Measurements from ENCODE around the gene METTL13.

Gene METTL13

GRCh38 chr1:171744986-171745385 is 36.5 kb upstream of the METTL13 start:
- H3K36me3 ChIP-seq (ENCODE audit: control insufficient read depth, insufficient read depth, low read length, severe bottlenecking), result no peaks in the 10 kb centered on the region
- DNase-seq (ENCODE audit: low read depth), result no peak
- H3K4me1 ChIP-seq (ENCODE audit: control insufficient read depth, insufficient read depth, low read length), result peaks cover 19% of the 10 kb centered on the region
- H3K9ac ChIP-seq (ENCODE audit: low read length), result no peak overlapping the region
- no peaks in the 10 kb centered on the region for H3K27me3 ChIP-seq (replicated peaks; ENCODE audit: control insufficient read depth, insufficient read depth, low read length)
- no peak overlapping the region for H3K4me3 ChIP-seq (ENCODE audit: low read length)
- no peaks in the 10 kb centered on the region for H3K9me3 ChIP-seq (ENCODE audit: control insufficient read depth, low read length)

GRCh38 chr1:171748651-171749050 is 32.8 kb upstream of the METTL13 start:
- no peak for DNase-seq (ENCODE audit: low read depth)
- Histone ChIP-seq H3K36me3 (ENCODE audit: control insufficient read depth, insufficient read depth, low read length, severe bottlenecking) (no peaks in the 10 kb centered on the region), H3K4me1 (ENCODE audit: control insufficient read depth, insufficient read depth, low read length) (peaks cover 3% of the 10 kb centered on the region), H3K9ac (ENCODE audit: low read length) (no peak overlapping the region), H3K9me3 (ENCODE audit: control insufficient read depth, low read length) (no peaks in the 10 kb centered on the region), H3K27me3 (replicated peaks; ENCODE audit: control insufficient read depth, insufficient read depth, low read length) (no peaks in the 10 kb centered on the region), H3K4me3 (ENCODE audit: low read length) (no peak overlapping the region)

- Histone ChIP-seq H3K27me3 (replicated peaks; ENCODE audit: control insufficient read depth, insufficient read depth, low read length) (no peaks in the 10 kb centered on the region), H3K4me1 (ENCODE audit: control insufficient read depth, insufficient read depth, low read length) (peaks cover 14% of the 10 kb centered on the region), H3K9ac (ENCODE audit: low read length) (no peak overlapping the region), H3K9me3 (ENCODE audit: control insufficient read depth, low read length) (no peaks in the 10 kb centered on the region), H3K4me3 (ENCODE audit: low read length) (no peak overlapping the region), H3K36me3 (ENCODE audit: control insufficient read depth, insufficient read depth, low read length, severe bottlenecking) (no peaks in the 10 kb centered on the region)
- DNase-seq (ENCODE audit: low read depth), result no peak
Observed at GRCh38 chr1:171751221-171751620, 30.2 kb upstream of the METTL13 start.

- H3K9me3 ChIP-seq (ENCODE audit: control insufficient read depth, low read length), result no peaks in the 10 kb centered on the region
Observed at GRCh38 chr1:171753182-171753581, 28.3 kb upstream of the METTL13 start.

GRCh38 chr1:171753685-171754352 is 27.6 kb upstream of the METTL13 start:
- Histone ChIP-seq H3K36me3 (ENCODE audit: control insufficient read depth, insufficient read depth, low read length, severe bottlenecking) (no peaks in the 10 kb centered on the region), H3K9ac (ENCODE audit: low read length) (no peak overlapping the region), H3K4me1 (ENCODE audit: control insufficient read depth, insufficient read depth, low read length) (peaks cover 14% of the 10 kb centered on the region), H3K27me3 (replicated peaks; ENCODE audit: control insufficient read depth, insufficient read depth, low read length) (no peaks in the 10 kb centered on the region), H3K4me3 (ENCODE audit: low read length) (peak overlapping the region; percentile 25), H3K9me3 (ENCODE audit: control insufficient read depth, low read length) (no peaks in the 10 kb centered on the region)
- no peak for DNase-seq (ENCODE audit: low read depth)

More at GRCh38 chr1:171753182-171753581, 28.3 kb upstream of the METTL13 start:
- H3K27me3 ChIP-seq (replicated peaks; ENCODE audit: control insufficient read depth, insufficient read depth, low read length), result no peaks in the 10 kb centered on the region
- no peak overlapping the region for H3K9ac ChIP-seq (ENCODE audit: low read length)
- DNase-seq (ENCODE audit: low read depth), result no peak
- H3K4me3 ChIP-seq (ENCODE audit: low read length), result no peak overlapping the region
- H3K4me1 ChIP-seq (ENCODE audit: control insufficient read depth, insufficient read depth, low read length), result peaks cover 14% of the 10 kb centered on the region
- no peaks in the 10 kb centered on the region for H3K36me3 ChIP-seq (ENCODE audit: control insufficient read depth, insufficient read depth, low read length, severe bottlenecking)

- Histone ChIP-seq H3K36me3 (ENCODE audit: control insufficient read depth, insufficient read depth, low read length, severe bottlenecking) (no peaks in the 10 kb centered on the region), H3K9me3 (ENCODE audit: control insufficient read depth, low read length) (no peaks in the 10 kb centered on the region), H3K4me3 (ENCODE audit: low read length) (peak overlapping the region; percentile 12), H3K9ac (ENCODE audit: low read length) (peak overlapping the region; percentile 16), H3K27me3 (replicated peaks; ENCODE audit: control insufficient read depth, insufficient read depth, low read length) (no peaks in the 10 kb centered on the region), H3K4me1 (ENCODE audit: control insufficient read depth, insufficient read depth, low read length) (peaks cover 14% of the 10 kb centered on the region)
- peak; percentile 43 for DNase-seq (ENCODE audit: low read depth)
Observed at GRCh38 chr1:171754353-171754705, 27.1 kb upstream of the METTL13 start.

GRCh38 chr1:171754971-171755370 is 26.5 kb upstream of the METTL13 start:
- DNase-seq (ENCODE audit: low read depth), result no peak
- peak overlapping the region; percentile 16 for H3K9ac ChIP-seq (ENCODE audit: low read length)
- H3K9me3 ChIP-seq (ENCODE audit: control insufficient read depth, low read length), result no peaks in the 10 kb centered on the region
- peaks cover 14% of the 10 kb centered on the region for H3K4me1 ChIP-seq (ENCODE audit: control insufficient read depth, insufficient read depth, low read length)
- H3K27me3 ChIP-seq (replicated peaks; ENCODE audit: control insufficient read depth, insufficient read depth, low read length), result no peaks in the 10 kb centered on the region
- H3K4me3 ChIP-seq (ENCODE audit: low read length), result peak overlapping the region; percentile 12
- H3K36me3 ChIP-seq (ENCODE audit: control insufficient read depth, insufficient read depth, low read length, severe bottlenecking), result no peaks in the 10 kb centered on the region

- Histone ChIP-seq H3K4me3 (ENCODE audit: low read length) (no peak overlapping the region), H3K4me1 (ENCODE audit: control insufficient read depth, insufficient read depth, low read length) (peaks cover 14% of the 10 kb centered on the region), H3K36me3 (ENCODE audit: control insufficient read depth, insufficient read depth, low read length, severe bottlenecking) (no peaks in the 10 kb centered on the region), H3K9ac (ENCODE audit: low read length) (no peak overlapping the region), H3K9me3 (ENCODE audit: control insufficient read depth, low read length) (no peaks in the 10 kb centered on the region), H3K27me3 (replicated peaks; ENCODE audit: control insufficient read depth, insufficient read depth, low read length) (no peaks in the 10 kb centered on the region)
- DNase-seq (ENCODE audit: low read depth), result no peak
Observed at GRCh38 chr1:171756856-171757255, 24.6 kb upstream of the METTL13 start.

- no peak for DNase-seq (ENCODE audit: low read depth)
- Histone ChIP-seq H3K9ac (ENCODE audit: low read length) (no peak overlapping the region), H3K27me3 (replicated peaks; ENCODE audit: control insufficient read depth, insufficient read depth, low read length) (no peaks in the 10 kb centered on the region), H3K4me1 (ENCODE audit: control insufficient read depth, insufficient read depth, low read length) (peaks cover 14% of the 10 kb centered on the region), H3K9me3 (ENCODE audit: control insufficient read depth, low read length) (no peaks in the 10 kb centered on the region), H3K36me3 (ENCODE audit: control insufficient read depth, insufficient read depth, low read length, severe bottlenecking) (no peaks in the 10 kb centered on the region), H3K4me3 (ENCODE audit: low read length) (no peak overlapping the region)
Observed at GRCh38 chr1:171758011-171758410, 23.4 kb upstream of the METTL13 start.

GRCh38 chr1:171762143-171762563 is 19.3 kb upstream of the METTL13 start:
- H3K4me1 ChIP-seq (ENCODE audit: control insufficient read depth, insufficient read depth, low read length), result peaks cover 2% of the 10 kb centered on the region
- H3K36me3 ChIP-seq (ENCODE audit: control insufficient read depth, insufficient read depth, low read length, severe bottlenecking), result no peaks in the 10 kb centered on the region
- no peak for DNase-seq (ENCODE audit: low read depth)
- H3K27me3 ChIP-seq (replicated peaks; ENCODE audit: control insufficient read depth, insufficient read depth, low read length), result no peaks in the 10 kb centered on the region
- H3K9ac ChIP-seq (ENCODE audit: low read length), result no peak overlapping the region
- no peaks in the 10 kb centered on the region for H3K9me3 ChIP-seq (ENCODE audit: control insufficient read depth, low read length)
- H3K4me3 ChIP-seq (ENCODE audit: low read length), result no peak overlapping the region

GRCh38 chr1:171763764-171764163 is 17.7 kb upstream of the METTL13 start:
- H3K36me3 ChIP-seq (ENCODE audit: control insufficient read depth, insufficient read depth, low read length, severe bottlenecking), result no peaks in the 10 kb centered on the region

GRCh38 chr1:171769171-171769570 is 12.3 kb upstream of the METTL13 start:
- no peaks in the 10 kb centered on the region for H3K9me3 ChIP-seq (ENCODE audit: control insufficient read depth, low read length)
- H3K36me3 ChIP-seq (ENCODE audit: control insufficient read depth, insufficient read depth, low read length, severe bottlenecking), result no peaks in the 10 kb centered on the region
- no peak for DNase-seq (ENCODE audit: low read depth)
- H3K27me3 ChIP-seq (replicated peaks; ENCODE audit: control insufficient read depth, insufficient read depth, low read length), result no peaks in the 10 kb centered on the region
- peaks cover 14% of the 10 kb centered on the region for H3K4me1 ChIP-seq (ENCODE audit: control insufficient read depth, insufficient read depth, low read length)
- H3K4me3 ChIP-seq (ENCODE audit: low read length), result no peak overlapping the region
- H3K9ac ChIP-seq (ENCODE audit: low read length), result no peak overlapping the region

More at GRCh38 chr1:171763764-171764163, 17.7 kb upstream of the METTL13 start:
- Histone ChIP-seq H3K4me3 (ENCODE audit: low read length) (no peak overlapping the region), H3K9ac (ENCODE audit: low read length) (no peak overlapping the region), H3K9me3 (ENCODE audit: control insufficient read depth, low read length) (no peaks in the 10 kb centered on the region), H3K4me1 (ENCODE audit: control insufficient read depth, insufficient read depth, low read length) (peaks cover 10% of the 10 kb centered on the region), H3K27me3 (replicated peaks; ENCODE audit: control insufficient read depth, insufficient read depth, low read length) (no peaks in the 10 kb centered on the region)
- DNase-seq (ENCODE audit: low read depth), result no peak
